Breast epithelium (tissue), 4 donors: ENCODE data around the gene HMCN1. TPM values are rescaled to one million over a fixed set of nuclear protein-coding genes. Genes with fewer than 3 reads are reported as not detected.

Experiments used
- DNase-seq, 2 donors: peaks; one replicate each; pipeline ENCODE4 v3.0.0-alpha.2; 2019; ENCODE audit warnings: low spot score in 2 of 2
- H3K27ac ChIP-seq, 2 donors: fragments of 200-600 bp; sonication (generic) in 1 of 2; one replicate each; pipeline ENCODE4 v1.5.1; 2016 to 2019; ENCODE audit warnings: mild to moderate bottlenecking in 1 of 2
- H3K27me3 ChIP-seq, 2 donors: fragments of 200-600 bp; sonication (generic) in 1 of 2; one replicate each; pipeline versions ENCODE4 v1.5.1 to v1.6.0; 2017 to 2019; ENCODE audit warnings: control low read depth in 1 of 2, mild to moderate bottlenecking in 1 of 2
- H3K36me3 ChIP-seq: fragments of 200-600 bp; one replicate; pipeline ENCODE4 v1.5.1; 2019
- H3K4me1 ChIP-seq, 2 donors: fragments of 200-600 bp; sonication (generic); one replicate each; pipeline ENCODE4 v1.5.1; 2016 to 2019; ENCODE audit warnings: control low read depth in 1 of 2
- H3K4me3 ChIP-seq, 3 donors: fragments of 200-600 bp; sonication (generic); 1 replicate in 2 of 3; 2 replicates in 1 of 3; pipeline ENCODE4 v1.5.1; 2016 to 2019; ENCODE audit warnings: mild to moderate bottlenecking in 3 of 3, moderate library complexity in 2 of 3
- H3K9me3 ChIP-seq, 2 donors: fragments of 200-600 bp; sonication (generic) in 1 of 2; one replicate each; pipeline ENCODE4 v1.5.1; 2016 to 2019; ENCODE audit warnings: control low read depth in 1 of 2
- POLR2A ChIP-seq: fragments of 450-650 bp; IDR thresholded peaks from one replicate; pipeline ENCODE4 v1.6.1; 2016; ENCODE audit warnings: antibody characterized with exemption, mild to moderate bottlenecking, moderate library complexity
- POLR2AphosphoS5 ChIP-seq, 3 donors: sonication (generic); formaldehyde crosslinking; IDR thresholded peaks; one replicate each; pipeline ENCODE4 v1.6.1; 2017; ENCODE audit warnings: antibody characterized with exemption in 3 of 3
- intact Hi-C: fragments of 100-400 bp; cut with DNase I; formaldehyde crosslinking; loops from one replicate; pipeline ENCODE4 v1.15.1; 2023; ENCODE audit warnings: low total_unique reads
- total RNA-seq, 3 donors: library from RNA; depleted of rRNA; stranded (reverse); fragments of >200 nt; gene quantifications; one replicate each; pipeline ENCODE4 v1.1.0, GENCODE V29; 2016
- TF ChIP-seq, protein P1 (sequence below), 3 donors: fragments of 450-650 bp; IDR thresholded peaks; one replicate each; pipeline ENCODE4 v1.5.1; 2016 to 2017; ENCODE audit warnings: antibody characterized with exemption in 3 of 3, mild to moderate bottlenecking in 3 of 3, moderate library complexity in 3 of 3

Gene HMCN1
- total RNA-seq, 3 donors from 2014 or later, result 7.8 to 18.4 (median 11.9) TPM

GRCh38 chr1:186188004-186188539 is 453.9 kb downstream of the HMCN1 start:
- intact Hi-C loops, result no loop called here
- Histone ChIP-seq H3K36me3 (no peaks in the 10 kb centered on the region), H3K4me1 (no peaks in the 10 kb centered on the region), H3K9me3 (no peaks in the 10 kb centered on the region), H3K4me3 (no peak overlapping the region), H3K27me3 (no peaks in the 10 kb centered on the region), H3K27ac (no peak overlapping the region)
- no peak for DNase-seq
- TF ChIP-seq, protein P1, sequence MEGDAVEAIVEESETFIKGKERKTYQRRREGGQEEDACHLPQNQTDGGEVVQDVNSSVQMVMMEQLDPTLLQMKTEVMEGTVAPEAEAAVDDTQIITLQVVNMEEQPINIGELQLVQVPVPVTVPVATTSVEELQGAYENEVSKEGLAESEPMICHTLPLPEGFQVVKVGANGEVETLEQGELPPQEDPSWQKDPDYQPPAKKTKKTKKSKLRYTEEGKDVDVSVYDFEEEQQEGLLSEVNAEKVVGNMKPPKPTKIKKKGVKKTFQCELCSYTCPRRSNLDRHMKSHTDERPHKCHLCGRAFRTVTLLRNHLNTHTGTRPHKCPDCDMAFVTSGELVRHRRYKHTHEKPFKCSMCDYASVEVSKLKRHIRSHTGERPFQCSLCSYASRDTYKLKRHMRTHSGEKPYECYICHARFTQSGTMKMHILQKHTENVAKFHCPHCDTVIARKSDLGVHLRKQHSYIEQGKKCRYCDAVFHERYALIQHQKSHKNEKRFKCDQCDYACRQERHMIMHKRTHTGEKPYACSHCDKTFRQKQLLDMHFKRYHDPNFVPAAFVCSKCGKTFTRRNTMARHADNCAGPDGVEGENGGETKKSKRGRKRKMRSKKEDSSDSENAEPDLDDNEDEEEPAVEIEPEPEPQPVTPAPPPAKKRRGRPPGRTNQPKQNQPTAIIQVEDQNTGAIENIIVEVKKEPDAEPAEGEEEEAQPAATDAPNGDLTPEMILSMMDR (IDR thresholded peaks at IDR 0.05), result no peak
- TF ChIP-seq POLR2AphosphoS5 (IDR thresholded peaks at IDR 0.05), result no peak
- TF ChIP-seq POLR2A, result no peak

GRCh38 chr1:186188736-186189135 is 454.5 kb downstream of the HMCN1 start:
- Histone ChIP-seq H3K4me3 (no peak overlapping the region), H3K27ac (no peak overlapping the region), H3K27me3 (no peaks in the 10 kb centered on the region), H3K4me1 (no peaks in the 10 kb centered on the region), H3K9me3 (no peaks in the 10 kb centered on the region), H3K36me3 (no peaks in the 10 kb centered on the region)
- intact Hi-C loops, result no loop called here
- TF ChIP-seq POLR2AphosphoS5 (IDR thresholded peaks at IDR 0.05) (no peak), POLR2A (no peak)
- TF ChIP-seq, protein P1 (IDR thresholded peaks at IDR 0.05), result no peak
- no peak for DNase-seq

DNA sequence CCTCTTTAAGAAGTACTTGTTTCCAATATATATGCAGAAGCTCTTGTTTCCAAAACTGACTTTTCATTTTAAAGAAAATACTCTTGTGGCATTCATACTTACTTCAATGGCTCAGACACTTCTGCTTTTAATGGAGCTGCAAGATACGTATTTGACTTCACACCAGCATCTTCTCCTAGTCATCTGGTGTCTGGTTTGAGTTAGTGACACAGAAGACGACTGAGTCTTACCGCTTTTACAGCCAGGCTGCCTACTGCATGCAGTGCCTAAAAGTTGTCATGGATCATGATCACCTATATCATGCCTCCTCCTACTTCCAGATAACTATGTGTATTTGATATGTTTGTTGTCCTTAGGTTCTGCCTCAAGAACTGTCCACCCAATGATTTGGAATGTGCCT is 455.0 kb downstream of the HMCN1 start:
- H3K4me1 ChIP-seq, result no peaks in the 10 kb centered on the region
- no peaks in the 10 kb centered on the region for H3K27me3 ChIP-seq
- no peak overlapping the region for H3K4me3 ChIP-seq
- TF ChIP-seq POLR2A (no peak), POLR2AphosphoS5 (IDR thresholded peaks at IDR 0.05) (no peak)
- TF ChIP-seq, protein P1 (IDR thresholded peaks at IDR 0.05), result no peak
- DNase-seq, result no peak
- H3K9me3 ChIP-seq, result no peaks in the 10 kb centered on the region
- H3K36me3 ChIP-seq, result no peaks in the 10 kb centered on the region
- no peak overlapping the region for H3K27ac ChIP-seq
- intact Hi-C loops, result no loop called here

DNA sequence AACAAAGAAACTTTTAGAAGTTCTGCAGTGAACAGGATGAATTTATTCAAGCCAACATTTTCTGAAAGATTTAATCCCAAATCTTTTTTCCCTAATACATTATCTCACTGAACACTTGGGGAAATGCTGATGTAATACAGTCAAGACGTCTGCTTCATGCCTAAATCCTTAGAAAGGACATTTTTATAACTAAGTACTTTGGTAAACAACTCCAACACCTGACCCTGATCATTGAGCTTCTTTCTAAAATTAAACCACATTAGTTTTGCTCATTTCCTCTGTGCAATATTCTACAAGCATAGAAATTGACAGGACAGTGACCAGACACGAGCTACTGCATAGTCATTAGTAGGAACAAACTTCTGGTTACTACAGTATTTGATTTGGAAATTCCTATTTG is 457.3 kb downstream of the HMCN1 start:
- no peaks in the 10 kb centered on the region for H3K36me3 ChIP-seq
- no peak for DNase-seq
- TF ChIP-seq POLR2A (no peak), POLR2AphosphoS5 (IDR thresholded peaks at IDR 0.05) (no peak)
- TF ChIP-seq, protein P1 (IDR thresholded peaks at IDR 0.05), result no peak
- H3K27ac ChIP-seq, result no peak overlapping the region
- H3K4me3 ChIP-seq, result no peak overlapping the region
- no peaks in the 10 kb centered on the region for H3K4me1 ChIP-seq
- intact Hi-C loops, result no loop called here
- H3K27me3 ChIP-seq, result no peaks in the 10 kb centered on the region
- peaks cover 0 to 6% of the 10 kb centered on the region in 2 donors for H3K9me3 ChIP-seq

- no peak overlapping the region for H3K4me3 ChIP-seq
- no peak for DNase-seq
- no peaks in the 10 kb centered on the region for H3K4me1 ChIP-seq
- H3K27ac ChIP-seq, result no peak overlapping the region
- H3K27me3 ChIP-seq, result no peaks in the 10 kb centered on the region
- intact Hi-C loops, result no loop called here
- TF ChIP-seq POLR2A (no peak), POLR2AphosphoS5 (IDR thresholded peaks at IDR 0.05) (no peak)
- TF ChIP-seq, protein P1 (IDR thresholded peaks at IDR 0.05), result no peak
- H3K9me3 ChIP-seq, result peaks cover 0 to 6% of the 10 kb centered on the region in 2 donors
- H3K36me3 ChIP-seq, result no peaks in the 10 kb centered on the region
Observed at GRCh38 chr1:186193224-186193623, 459.0 kb downstream of the HMCN1 start.
